ENCODE results near the gene TYRP1.
"Not testable (repeated sequence)": the region's sequence is repeated elsewhere in the genome, so short reads cannot be mapped to it uniquely, and the experiment has no call there.

TYRP1 gene, protein sequence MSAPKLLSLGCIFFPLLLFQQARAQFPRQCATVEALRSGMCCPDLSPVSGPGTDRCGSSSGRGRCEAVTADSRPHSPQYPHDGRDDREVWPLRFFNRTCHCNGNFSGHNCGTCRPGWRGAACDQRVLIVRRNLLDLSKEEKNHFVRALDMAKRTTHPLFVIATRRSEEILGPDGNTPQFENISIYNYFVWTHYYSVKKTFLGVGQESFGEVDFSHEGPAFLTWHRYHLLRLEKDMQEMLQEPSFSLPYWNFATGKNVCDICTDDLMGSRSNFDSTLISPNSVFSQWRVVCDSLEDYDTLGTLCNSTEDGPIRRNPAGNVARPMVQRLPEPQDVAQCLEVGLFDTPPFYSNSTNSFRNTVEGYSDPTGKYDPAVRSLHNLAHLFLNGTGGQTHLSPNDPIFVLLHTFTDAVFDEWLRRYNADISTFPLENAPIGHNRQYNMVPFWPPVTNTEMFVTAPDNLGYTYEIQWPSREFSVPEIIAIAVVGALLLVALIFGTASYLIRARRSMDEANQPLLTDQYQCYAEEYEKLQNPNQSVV

DNA sequence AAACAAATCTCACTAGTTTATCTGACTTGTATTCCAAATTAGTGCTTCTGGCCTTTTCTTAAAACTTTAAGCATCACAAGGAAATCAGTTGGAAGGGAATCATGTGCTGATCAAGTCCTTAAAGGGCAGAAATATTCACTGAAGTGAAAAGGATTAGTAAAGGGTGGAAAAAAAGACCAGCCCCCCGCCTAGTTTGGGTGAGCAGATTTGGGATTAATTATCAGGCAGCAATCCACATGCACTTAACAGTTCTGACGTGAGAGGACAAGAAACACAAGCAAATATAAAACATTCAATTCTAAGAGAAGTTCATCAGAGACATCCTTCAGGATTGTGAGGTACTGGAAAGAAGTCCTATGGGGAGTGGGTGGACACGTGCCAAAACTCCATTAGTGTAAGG, at the start of gene TYRP1:
Gene TYRP1 (plus strand): TSS at position 245 of the 400 bp plus-strand sequence. CDS start 612 bp downstream, outside the sequence.
- no peak for DNase-seq (ENCODE audit: low read depth)

DNA sequence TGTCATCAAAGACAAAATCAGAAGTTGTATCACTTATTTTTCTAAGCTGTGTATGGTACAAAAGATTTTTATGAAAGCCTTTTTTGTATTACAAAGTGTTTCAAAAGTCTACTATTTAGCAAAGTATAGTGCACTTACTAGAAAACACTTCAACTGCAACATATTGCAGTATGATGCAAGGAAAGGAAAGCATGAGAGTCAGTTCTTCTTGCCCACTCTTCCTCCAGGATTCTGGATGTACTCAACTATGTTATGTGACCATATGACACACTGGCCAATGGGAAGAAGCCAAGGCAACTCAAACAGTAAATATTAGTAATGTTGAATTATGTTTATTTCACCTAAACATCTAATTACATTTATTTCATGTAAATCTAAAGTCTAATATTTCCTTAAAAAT, 49.5 kb upstream of the TYRP1 start:
- DNase-seq (ENCODE audit: low read depth): no peak

DNA sequence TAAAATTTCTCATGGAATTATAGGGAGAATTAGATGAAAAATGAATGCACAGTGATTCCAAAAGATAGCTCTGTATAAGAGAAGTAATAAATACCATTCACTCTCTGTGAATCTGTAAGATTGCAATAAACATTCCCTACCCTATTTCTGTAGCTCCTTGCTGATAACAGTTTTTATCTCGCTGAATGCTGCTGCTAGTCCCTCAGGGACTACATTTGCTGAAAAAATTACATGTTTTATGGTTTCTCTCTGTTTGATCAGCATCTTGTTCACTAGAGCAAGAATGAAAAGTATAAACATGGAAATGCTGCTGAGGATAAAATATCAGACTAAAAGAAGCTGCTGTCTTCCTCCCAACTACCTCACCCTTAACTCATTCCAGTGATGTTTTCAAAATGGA, 44.3 kb upstream of the TYRP1 start:
- no peak for DNase-seq (ENCODE audit: low read depth)

DNA sequence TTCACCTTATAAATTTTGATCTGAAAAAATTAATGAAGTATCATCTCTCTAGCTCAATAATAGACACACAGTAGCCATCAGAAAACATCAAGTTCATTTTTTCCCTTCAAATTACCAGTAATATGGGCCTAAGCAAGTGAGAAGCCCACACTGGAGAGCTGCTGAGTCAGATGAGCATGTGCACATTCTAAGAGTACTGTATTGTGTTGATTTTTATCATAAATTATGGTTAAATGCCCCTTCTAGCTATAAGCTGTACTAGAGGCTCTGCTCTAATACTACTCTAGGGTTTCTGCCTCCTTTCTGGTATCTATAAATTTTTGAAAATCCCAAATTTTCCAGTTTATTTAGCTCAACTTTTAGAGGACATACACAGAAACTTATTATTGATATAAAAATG, 42.1 kb upstream of the TYRP1 start:
- no peak for DNase-seq (ENCODE audit: low read depth)

DNA sequence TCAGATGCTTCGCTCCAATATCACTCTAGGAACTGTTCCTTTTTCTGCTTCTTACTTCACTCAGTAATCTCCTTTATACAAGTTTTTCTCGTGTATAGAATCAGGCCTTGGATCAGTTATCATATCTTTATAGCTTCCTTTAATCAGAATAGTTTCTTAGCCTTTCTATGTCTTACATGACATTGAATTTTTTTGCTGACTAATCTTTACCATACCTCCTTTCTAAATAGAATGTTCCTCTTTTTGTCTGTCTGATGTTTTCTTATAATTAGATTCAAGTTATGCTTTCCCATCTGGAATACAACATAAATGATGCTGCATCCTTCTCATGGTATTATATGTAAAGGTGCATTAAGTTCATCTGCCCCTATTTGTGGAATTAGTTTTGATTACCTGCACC, 40.2 kb upstream of the TYRP1 start:
- no peak for DNase-seq (ENCODE audit: low read depth)

DNA sequence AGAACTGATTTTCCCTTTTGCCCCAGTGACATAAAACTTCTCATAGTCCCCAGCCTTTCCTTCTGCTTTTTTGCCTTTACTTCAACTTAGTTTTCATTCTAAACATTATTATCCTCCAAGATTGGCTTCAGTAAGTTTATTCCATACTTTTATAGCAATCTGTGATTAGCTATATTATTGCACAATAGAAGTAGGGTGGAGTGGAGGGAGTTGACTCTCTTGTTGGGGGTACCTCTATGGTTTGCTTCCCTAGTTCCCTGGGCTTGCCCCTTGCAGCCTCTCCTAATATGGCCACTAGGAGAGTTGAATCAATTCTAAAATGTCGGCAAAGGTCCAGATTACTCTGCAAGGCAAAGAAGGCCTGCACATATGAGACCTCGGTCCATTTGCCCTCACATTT, 36.4 kb upstream of the TYRP1 start:
- no peak for DNase-seq (ENCODE audit: low read depth)

DNA sequence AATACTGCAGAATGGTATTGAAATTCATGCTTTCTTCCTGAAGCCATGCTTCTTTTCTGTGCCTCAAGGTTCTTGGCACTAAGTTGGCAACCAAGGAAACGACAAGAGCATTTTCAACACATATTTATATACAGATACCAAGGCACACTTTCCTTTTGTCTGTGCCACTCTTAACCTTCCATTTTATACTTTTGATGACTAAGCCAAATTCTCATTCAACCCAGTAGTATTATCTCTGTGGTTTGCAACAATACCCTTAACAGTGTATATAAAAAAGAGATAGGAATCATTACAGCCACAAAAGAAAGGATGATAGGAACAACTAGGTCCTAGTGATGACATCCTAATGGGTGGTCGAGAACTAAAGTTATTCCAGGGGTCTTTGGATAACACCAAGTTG, 36.0 kb upstream of the TYRP1 start:
- DNase-seq (ENCODE audit: low read depth): no peak

DNA sequence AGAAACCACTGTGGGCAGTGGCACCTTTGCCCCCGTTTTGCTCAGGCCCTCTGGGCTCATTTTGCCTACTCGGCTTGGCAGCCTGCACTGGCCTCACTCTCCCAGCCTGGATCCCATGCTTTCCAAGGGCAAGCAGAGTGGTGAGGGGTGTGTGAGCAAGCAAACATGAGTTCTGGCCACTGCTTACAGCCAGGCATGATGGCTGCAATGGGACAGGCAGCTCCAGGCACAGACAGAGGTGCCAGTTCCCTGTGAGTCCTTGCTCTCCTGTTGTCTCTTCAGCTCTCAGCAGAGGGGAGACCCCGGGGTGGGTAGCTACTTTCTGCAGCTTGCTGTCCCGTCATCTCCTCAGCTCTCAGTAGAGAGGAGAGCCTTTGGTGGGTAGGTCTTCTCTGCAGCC, 35.2 kb upstream of the TYRP1 start:
- DNase-seq (ENCODE audit: low read depth): no peak

DNA sequence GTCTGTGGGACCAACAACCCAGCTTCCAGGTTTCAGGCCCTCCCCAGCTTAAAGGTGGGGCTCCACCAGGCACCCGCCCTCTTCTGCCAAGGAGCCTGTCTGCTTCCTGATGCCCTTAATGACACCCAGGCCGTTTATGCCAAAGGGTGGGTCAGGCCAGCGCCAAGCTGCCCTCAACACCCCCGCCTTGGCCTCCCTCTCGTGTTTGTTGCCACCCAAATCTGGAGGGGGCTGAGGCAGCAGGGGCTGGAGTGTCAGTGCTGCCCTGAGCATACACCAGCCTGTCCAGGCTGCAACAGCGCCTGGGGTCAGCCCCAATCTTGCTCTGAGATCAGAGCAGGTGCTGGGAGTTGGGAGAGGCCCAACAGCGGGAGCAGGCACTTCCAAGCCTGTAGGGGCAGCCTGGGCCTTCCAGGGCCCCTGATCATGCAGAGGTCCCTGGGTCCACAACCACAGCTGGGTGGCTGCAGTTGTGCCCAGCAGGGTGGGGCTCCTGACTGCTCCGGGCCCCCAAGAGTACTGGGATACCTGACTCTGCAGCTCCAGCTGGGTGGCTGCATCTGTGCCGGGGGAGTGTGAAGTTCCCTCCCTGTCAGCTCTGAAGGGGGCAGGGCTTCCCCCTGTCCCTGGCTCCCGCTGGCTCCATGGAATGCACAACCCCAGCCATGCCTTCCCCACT, 34.5 kb upstream of the TYRP1 start:
- DNase-seq (ENCODE audit: low read depth): no peak

DNA sequence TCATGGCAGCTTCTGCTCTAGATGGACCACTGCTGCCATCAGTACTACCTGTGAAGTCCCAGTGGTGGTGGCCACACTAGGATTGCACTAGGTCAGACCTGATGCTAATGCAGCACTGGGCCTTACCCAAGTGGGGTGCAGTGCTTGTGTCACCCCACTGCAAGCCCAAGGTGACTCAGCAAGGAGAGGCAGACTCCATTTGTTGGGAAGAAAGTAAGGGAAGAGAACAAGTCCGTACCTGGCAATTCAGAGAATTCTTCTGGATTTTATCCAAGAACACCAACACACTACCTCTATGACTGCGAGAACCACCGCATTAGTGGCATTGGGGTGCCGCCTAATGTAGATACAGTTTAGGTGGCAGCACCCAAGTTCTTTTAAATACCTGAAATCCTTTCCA, 34.0 kb upstream of the TYRP1 start:
- no peak for DNase-seq (ENCODE audit: low read depth)

DNA sequence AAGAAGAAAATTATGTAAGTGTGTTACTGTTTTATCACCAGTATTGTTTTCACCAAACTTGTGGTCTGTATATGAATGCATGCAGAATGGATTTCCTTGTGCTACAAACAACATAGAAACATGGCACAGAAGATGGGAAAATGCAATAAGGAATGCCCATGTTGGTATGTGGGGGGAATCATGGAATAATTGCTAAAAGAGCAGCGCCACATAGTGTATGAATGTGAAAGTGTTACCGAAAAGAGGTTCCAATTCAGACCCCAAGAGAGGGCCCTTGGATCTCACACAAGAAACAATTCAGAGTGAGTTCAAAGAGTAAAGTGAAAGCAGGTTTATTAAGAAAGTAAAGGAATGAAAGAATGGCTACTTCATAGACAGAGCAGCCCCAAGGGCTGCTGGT, 26.4 kb upstream of the TYRP1 start:
- DNase-seq (ENCODE audit: low read depth): no peak

DNA sequence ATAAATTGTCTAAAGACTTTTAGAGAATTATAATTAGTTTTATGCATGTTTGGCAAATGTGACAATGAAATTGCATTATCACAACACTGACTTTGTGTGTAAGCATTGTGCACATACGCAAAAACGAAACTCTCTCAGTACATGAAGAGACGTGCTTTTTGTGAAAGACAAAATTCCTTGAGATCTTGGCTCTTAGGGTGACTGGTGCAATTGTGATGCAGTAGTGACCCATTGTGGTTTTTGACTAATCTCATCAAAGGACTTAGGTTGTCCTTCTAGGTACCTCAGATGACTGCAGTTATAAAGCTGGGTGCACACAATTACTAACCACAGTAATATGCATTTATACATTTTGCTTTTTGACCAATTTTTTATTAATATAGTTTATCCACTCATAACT, 25.3 kb upstream of the TYRP1 start:
- DNase-seq (ENCODE audit: low read depth): no peak

DNA sequence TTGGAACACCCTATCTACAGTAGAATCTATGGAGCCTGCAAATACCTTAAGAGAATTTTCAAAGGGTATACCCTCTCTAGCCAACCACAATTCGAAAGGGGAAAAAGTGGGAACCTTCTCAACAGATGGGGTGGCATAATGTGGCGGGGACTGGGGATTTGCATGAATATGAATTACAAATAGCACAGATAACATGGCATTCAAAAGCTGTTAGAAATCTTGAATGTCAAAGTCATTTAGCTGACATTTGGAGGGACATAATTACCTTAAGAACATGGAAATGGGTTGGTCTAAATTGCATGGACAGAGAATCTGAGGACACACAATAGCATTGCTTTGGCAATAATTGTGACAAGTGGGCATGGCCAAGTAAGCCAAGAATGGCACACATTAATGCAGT, 23.2 kb upstream of the TYRP1 start:
- DNase-seq (ENCODE audit: low read depth): no peak

DNA sequence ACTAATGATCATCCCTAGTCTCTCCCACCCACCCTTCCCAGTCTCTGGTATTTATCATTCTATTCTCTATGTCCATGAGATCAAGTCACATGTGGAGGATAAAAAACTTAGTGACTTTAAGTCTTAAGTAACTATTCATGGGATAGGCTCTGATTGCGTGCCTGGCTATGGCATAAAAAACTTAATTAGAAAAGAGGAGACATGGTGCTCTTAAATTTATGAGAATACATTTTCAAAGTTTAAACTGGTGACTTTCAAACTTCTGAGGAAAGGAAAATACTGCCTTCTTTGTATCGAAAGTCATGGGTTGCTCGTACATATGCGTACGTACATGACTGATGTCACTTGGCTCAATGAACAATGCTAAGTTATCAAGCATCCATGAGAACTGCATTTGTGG, 18.2 kb upstream of the TYRP1 start:
- no peak for DNase-seq (ENCODE audit: low read depth)

DNA sequence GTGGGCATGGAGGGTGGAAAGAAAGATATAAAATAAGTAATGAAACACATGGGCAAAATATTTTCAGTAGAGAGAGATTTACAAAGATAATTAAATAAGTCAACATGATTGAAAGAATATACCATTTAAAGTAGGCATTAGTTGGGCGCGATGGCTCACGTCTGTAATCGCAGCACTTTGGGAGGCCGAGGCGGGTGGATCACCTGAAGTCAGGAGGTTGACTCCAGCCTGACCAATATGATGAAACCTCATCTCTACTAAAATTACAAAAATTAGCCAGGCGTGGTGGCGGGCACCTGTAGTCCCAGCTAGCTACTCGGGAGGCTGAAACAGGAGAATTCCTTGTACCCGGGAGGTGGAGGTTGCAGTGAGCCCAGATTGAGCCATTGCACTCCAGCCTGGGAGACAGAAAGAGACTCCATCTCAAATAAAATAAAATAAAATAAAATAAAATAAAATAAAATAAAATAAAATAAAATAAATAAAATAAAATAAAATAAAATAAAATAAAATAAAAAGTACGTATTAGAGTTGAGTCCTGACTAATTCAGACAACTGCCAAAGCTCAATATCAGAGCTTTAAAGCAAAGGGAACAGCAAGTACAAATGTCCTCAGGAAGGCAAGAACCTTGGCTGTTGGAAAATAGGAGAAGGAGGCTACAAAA, 15.6 kb upstream of the TYRP1 start:
- not testable (repeated sequence) for DNase-seq (ENCODE audit: low read depth)

DNA sequence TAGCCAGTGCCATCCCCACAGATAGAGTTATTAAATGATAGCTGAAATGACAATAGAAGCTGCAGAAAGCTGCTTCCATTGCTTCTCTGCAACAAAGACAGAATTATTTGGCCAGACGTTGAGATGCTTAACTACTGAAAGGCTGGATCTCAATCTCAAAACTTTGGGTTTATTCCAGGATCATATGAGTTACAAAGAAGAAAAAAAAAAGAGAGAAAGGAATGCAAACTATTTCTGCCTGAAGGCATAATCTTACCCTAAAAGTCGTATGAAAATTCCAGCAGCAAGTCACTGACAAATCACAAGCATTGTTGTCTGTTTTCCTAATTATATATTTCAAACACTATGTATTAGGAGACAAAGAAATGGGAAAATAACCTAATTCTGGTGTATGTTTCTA, 12.8 kb upstream of the TYRP1 start:
- DNase-seq (ENCODE audit: low read depth): no peak

DNA sequence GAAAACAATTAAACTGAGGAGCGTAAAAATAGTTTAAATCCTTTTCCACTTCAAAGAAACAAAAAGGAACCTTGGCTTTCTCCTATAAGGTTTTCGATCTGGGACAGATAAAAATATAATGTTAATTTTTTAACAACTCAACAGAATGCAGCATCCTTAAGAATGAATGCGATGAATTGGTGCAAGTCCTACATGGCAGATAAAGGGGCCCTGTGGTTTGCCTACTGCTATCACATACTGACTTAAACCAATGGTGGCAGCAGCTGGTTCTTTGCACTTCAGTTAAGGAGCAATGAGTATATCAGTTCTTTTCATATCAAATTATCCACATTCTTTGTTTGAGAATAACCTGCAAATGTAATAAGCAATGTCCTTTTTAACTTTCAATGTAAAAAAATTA, 12.4 kb upstream of the TYRP1 start:
- DNase-seq (ENCODE audit: low read depth): no peak

DNA sequence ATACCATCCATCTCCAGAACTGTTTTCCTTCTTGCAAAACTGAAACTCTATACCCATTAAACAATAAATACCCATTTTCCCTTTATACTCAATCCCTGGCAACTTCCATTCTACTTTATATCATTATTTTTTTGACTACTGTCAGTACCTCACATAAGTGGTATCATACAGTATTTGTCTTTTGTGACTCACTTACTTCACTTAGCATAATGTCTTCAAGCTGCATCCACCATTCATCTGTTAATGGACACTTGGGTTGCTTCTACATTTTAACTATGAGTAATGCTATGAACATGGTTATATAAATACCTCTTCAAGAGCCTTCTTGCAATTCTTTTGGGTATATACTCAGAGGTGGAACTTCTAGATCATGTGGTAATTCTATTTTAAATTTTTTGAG, 11.6 kb upstream of the TYRP1 start:
- no peak for DNase-seq (ENCODE audit: low read depth)

DNA sequence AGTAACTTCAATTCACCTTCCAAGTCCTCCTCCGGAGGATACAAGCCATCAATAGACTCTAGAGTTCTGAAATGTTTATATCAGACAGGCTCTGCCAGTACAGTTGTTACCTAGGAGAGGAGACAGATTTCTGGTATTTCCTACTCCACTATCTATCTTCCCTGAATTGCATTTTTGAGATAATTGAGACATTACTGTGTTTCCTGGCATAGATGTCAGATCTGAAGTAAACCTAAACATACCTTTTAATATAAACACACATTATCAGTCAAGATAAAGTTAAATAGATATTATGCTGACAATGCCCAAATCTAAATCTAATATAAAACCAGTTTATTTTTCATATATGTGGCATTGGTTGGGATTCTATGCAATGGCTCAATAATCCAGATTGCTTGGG, 8.2 kb upstream of the TYRP1 start:
- DNase-seq (ENCODE audit: low read depth): no peak

DNA sequence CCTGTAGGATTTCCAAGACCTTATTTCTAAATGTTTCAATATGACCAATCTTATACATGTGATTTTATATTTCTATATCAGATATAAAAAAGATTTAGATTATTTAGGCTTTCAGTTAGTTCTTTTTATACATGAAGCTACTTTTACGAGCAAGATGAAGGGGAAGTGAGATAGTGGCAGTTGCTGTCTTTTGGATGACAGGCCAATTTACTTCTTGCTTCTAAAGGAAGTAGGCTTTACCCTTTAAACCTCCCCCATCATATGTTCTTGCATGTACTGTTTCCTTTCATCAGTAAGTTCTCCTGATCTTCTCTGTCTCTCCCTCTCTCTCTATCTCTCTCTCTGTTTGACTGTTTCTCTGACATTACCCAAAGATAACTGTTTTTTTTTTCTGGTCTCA, 4.0 kb upstream of the TYRP1 start:
- DNase-seq (ENCODE audit: low read depth): no peak

DNA sequence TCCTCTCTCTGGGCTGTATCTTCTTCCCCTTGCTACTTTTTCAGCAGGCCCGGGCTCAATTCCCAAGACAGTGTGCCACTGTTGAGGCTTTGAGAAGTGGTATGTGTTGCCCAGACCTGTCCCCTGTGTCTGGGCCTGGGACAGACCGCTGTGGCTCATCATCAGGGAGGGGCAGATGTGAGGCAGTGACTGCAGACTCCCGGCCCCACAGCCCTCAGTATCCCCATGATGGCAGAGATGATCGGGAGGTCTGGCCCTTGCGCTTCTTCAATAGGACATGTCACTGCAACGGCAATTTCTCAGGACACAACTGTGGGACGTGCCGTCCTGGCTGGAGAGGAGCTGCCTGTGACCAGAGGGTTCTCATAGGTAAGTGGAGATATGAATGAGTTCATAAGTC, 828 bp downstream of the TYRP1 start:
- no peak for DNase-seq (ENCODE audit: low read depth)

DNA sequence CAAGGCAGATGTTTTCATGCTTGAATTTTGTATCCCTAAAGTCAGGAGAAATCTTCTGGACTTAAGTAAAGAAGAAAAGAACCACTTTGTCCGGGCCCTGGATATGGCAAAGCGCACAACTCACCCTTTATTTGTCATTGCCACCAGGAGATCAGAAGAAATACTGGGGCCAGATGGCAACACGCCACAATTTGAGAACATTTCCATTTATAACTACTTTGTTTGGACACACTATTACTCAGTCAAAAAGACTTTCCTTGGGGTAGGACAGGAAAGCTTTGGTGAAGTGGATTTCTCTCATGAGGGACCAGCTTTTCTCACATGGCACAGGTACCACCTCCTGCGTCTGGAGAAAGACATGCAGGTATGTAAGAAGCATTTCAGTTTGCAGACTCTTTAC, 2.3 kb downstream of the TYRP1 start:
- no peak for DNase-seq (ENCODE audit: low read depth)

Data from activated T-cell treated with anti-CD3 and anti-CD28 coated beads for 1 hour (primary cell).